GM23248 (cell line): ENCODE measurements around the gene NUBPL. TPM values are rescaled to one million over a fixed set of nuclear protein-coding genes. Genes with fewer than 3 reads are reported as not detected.
"Not testable (repeated sequence)": the region's sequence is repeated elsewhere in the genome, so short reads cannot be mapped to it uniquely, and the experiment has no call there.

Experiments
- DNase-seq: peaks from one replicate; pipeline ENCODE4 v3.0.0-alpha.2; 2015
- H2AFZ ChIP-seq: fragments of 200-600 bp; sonication (generic); 2 replicates; pipeline ENCODE4 v1.6.1; 2016; ENCODE audit warnings: antibody characterized with exemption
- H3F3A ChIP-seq: fragments of 200-600 bp; sonication (generic); 2 replicates; pipeline ENCODE4 v1.6.1; 2016; ENCODE audit warnings: mild to moderate bottlenecking, antibody characterized with exemption, mixed run types; ENCODE audit not compliant: insufficient read depth
- H3K27ac ChIP-seq: fragments of 200-600 bp; sonication (generic); 2 replicates; pipeline ENCODE4 v1.5.1; 2016; ENCODE audit warnings: mild to moderate bottlenecking
- H3K27me3 ChIP-seq: fragments of 200-600 bp; sonication (generic); replicated peaks from 2 replicates; pipeline ENCODE4 v1.6.1; 2016; ENCODE audit warnings: mild to moderate bottlenecking; ENCODE audit not compliant: insufficient read depth
- H3K36me3 ChIP-seq: fragments of 200-600 bp; sonication (generic); 2 replicates; pipeline ENCODE4 v1.6.1; 2016; ENCODE audit warnings: low read depth, mild to moderate bottlenecking
- H3K4me1 ChIP-seq: fragments of 200-600 bp; sonication (generic); 2 replicates; pipeline ENCODE4 v1.6.1; 2016; ENCODE audit warnings: mild to moderate bottlenecking; ENCODE audit not compliant: insufficient read depth
- H3K4me2 ChIP-seq: fragments of 200-600 bp; sonication (generic); one replicate; pipeline ENCODE4 v1.6.1; 2016; ENCODE audit warnings: mild to moderate bottlenecking; ENCODE audit not compliant: unreplicated experiment
- H3K4me3 ChIP-seq: fragments of 200-600 bp; sonication (generic); 2 replicates; pipeline ENCODE4 v1.5.1; 2016; ENCODE audit warnings: mild to moderate bottlenecking
- H3K79me2 ChIP-seq: fragments of 200-600 bp; sonication (generic); 2 replicates; pipeline ENCODE4 v1.6.1; 2016; ENCODE audit warnings: mild to moderate bottlenecking; ENCODE audit not compliant: insufficient read depth
- H3K9ac ChIP-seq: fragments of 200-600 bp; sonication (generic); 2 replicates; pipeline ENCODE4 v1.6.1; 2016; ENCODE audit warnings: mild to moderate bottlenecking
- H3K9me2 ChIP-seq: fragments of 200-600 bp; sonication (generic); 2 replicates; pipeline ENCODE4 v1.6.1; 2016; ENCODE audit warnings: mixed run types, mild to moderate bottlenecking, moderate library complexity; ENCODE audit not compliant: insufficient read depth
- H3K9me3 ChIP-seq: fragments of 200-600 bp; sonication (generic); one replicate; pipeline ENCODE4 v1.6.1; 2017; ENCODE audit warnings: low read depth
- H4K20me1 ChIP-seq: fragments of 200-600 bp; sonication (generic); 2 replicates; pipeline ENCODE4 v1.6.0; 2016; ENCODE audit not compliant: insufficient read depth
- EZH2 ChIP-seq: fragments of 200-600 bp; sonication (generic); IDR thresholded peaks from 2 replicates; pipeline ENCODE4 v1.6.1; 2018; ENCODE audit warnings: antibody characterized with exemption, mild to moderate bottlenecking; ENCODE audit not compliant: insufficient read depth, poor library complexity, severe bottlenecking
- EZH2phosphoT487 ChIP-seq: fragments of 200-600 bp; sonication (generic); IDR thresholded peaks from 2 replicates; pipeline ENCODE4 v1.6.1; 2018; ENCODE audit warnings: antibody characterized with exemption, moderate library complexity, mild to moderate bottlenecking, low read depth; ENCODE audit not compliant: insufficient read depth
- WGBS, 2 experiments: methylation state at CpG; one replicate each; pipeline ENCODE4 v1.1.6; 2015 to 2017; ENCODE audit warnings: low lambda C conversion rate in 2 of 2, low coverage in 1 of 2; ENCODE audit errors: missing lambda C conversion rate in 2 of 2; 5-methylcytosine and 5-hydroxymethylcytosine counted together
- in situ Hi-C: fragments of 300-500 bp; cut with MboI; formaldehyde crosslinking; loops from 2 replicates; pipeline ENCODE4 v1.15.0; 2020
- polyA plus RNA-seq: library from polyadenylated mRNA; unstranded; fragments of >200 nt; fragmentation: Nextera tagmentation; extraction: Ambion mirVana; gene quantifications from 2 replicates; pipeline ENCODE4 v1.2.1, GENCODE V29; 2016
- total RNA-seq: library from RNA; depleted of rRNA; stranded (reverse); fragments of >200 nt; shearing (Covaris generic); gene quantifications from 2 replicates; pipeline ENCODE4 v1.2.3, GENCODE V29; 2014

The NUBPL gene
- total and polyA plus RNA-seq, 2 experiments from 2014 or later, result 9.8 to 11.5 TPM

DNA sequence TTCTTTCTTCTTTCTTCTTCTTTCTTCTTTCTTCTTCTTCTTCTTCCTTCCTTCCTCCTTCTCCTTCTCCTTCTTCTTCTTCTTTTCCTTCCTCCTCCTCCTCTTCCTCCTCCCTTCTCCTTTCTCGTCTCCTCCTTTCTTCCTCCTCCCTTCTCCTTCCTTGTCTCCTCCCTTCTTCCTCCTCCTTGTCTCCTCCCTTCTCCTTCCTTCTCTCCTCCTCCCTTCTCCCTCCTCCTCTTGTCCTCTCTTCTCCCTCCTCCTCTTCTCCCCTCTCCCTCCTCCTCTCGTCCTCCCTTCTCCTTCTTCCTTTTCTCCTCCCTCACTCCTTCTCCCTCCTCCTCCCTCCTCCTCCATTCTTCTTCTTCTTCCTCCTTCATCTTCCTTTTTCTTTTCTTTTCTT, 44.5 kb downstream of the NUBPL start:
- H3K27me3 ChIP-seq, result no peaks in the 10 kb centered on the region
- no peaks in the 10 kb centered on the region for H3K79me2 ChIP-seq
- H3K9ac ChIP-seq, result no peak overlapping the region
- H3K4me2 ChIP-seq, result no peak overlapping the region
- no peaks in the 10 kb centered on the region for H4K20me1 ChIP-seq
- no peak overlapping the region for H3K27ac ChIP-seq
- H3K4me1 ChIP-seq, result no peaks in the 10 kb centered on the region
- H3K4me3 ChIP-seq, result no peak overlapping the region
- no peak for DNase-seq
- no peaks in the 10 kb centered on the region for H3F3A ChIP-seq
- in situ Hi-C loops, result no loop called here
- no peaks in the 10 kb centered on the region for H3K36me3 ChIP-seq
- 85 to 86% methylated on average over 2 of the region's 2 CpGs for WGBS, 2 experiments
- H2AFZ ChIP-seq, result no peak overlapping the region
- H3K9me3 ChIP-seq, result no peaks in the 10 kb centered on the region
- TF ChIP-seq EZH2phosphoT487, result no peak
- TF ChIP-seq EZH2, result no peak
- no peaks in the 10 kb centered on the region for H3K9me2 ChIP-seq

DNA sequence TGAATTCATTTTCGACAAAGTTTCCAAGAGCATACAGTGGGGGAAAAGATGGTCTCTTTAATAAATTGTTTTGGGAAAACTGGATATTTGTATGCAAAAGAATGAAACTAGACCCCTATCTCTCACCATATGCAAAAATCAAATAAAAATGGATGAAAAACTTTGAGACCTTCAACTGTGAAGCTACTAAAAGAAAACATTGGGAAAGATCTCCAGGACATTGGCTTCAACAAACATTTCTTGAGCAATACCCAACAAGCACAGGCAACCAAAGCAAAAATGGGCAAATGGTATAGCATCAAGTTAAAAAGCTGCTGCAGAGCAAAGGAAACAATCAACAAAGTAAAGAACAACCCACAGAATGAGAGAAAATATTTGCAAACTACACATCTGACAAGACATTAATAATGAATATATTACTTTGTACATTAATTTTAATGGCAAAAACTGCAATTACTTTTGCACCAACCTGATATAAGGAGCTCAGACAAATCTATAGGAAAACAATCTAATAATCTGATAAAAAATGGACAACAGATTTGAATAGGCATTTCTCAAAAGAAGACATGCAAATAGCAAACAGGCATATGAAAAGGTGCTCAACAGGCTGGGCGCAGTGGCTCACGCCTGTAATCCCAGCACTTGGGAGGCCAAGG, 50.7 kb downstream of the NUBPL start:
- Histone ChIP-seq H3K27me3 (no peaks in the 10 kb centered on the region), H3K27ac (no peak overlapping the region), H2AFZ (no peak overlapping the region), H3K79me2 (no peaks in the 10 kb centered on the region), H3K9me3 (no peaks in the 10 kb centered on the region), H3K4me2 (no peak overlapping the region), H4K20me1 (no peaks in the 10 kb centered on the region), H3K36me3 (no peaks in the 10 kb centered on the region), H3K4me3 (no peak overlapping the region), H3K4me1 (no peaks in the 10 kb centered on the region), H3F3A (no peaks in the 10 kb centered on the region), H3K9me2 (no peaks in the 10 kb centered on the region), H3K9ac (no peak overlapping the region)
- 92 to 93% methylated on average over 3 of the region's 3 CpGs for WGBS, 2 experiments
- TF ChIP-seq EZH2phosphoT487, result no peak
- no peak for TF ChIP-seq EZH2
- DNase-seq, result no peak
- in situ Hi-C loops, result no loop called here

DNA sequence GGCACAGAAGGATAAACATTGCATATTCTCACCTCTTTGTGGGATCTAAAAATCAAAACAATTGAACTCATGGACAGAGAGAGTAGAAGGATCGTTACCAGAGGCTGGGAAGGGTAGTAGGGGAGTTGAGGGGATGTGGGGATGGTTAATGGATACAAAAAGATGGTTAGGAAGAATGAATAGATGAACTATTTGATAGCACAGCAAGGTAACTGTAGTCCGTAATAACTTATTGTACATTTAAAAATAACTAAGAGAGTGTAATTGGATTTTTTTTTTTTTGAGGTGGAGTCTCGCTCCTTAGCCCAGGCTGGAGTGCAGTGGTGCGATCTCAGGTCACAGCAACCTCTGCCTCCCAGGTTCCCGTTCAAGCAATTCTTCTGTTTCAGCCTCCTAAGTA, 52.0 kb downstream of the NUBPL start:
- in situ Hi-C loops, result no loop called here
- no peaks in the 10 kb centered on the region for H3K79me2 ChIP-seq

DNA sequence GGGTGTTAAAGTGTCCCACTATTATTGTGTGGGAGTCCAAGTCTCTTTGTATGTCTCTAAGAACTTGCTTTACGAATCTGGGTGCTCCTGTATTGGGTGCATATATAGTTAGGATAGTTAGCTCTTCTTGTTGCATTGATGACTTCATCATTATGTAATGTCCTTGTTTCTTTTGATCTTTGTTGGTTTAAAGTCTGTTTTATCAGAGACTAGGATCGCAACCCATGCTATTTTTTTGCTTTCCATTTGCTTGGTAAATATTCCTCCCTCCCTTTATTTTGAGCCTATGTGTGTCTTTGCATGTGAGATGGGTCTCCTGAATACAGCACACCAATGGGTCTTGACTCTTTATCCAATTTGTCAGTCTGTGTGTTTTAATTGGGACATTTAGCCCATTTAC, 57.7 kb downstream of the NUBPL start:
- H3K27ac ChIP-seq, DNase-seq, H3K4me1 ChIP-seq, H3K79me2 ChIP-seq, H3K36me3 ChIP-seq, H3F3A ChIP-seq, H3K9ac ChIP-seq, H3K4me3 ChIP-seq, H4K20me1 ChIP-seq, in situ Hi-C loops, H3K4me2 ChIP-seq, H3K27me3 ChIP-seq, H2AFZ ChIP-seq, H3K9me2 ChIP-seq, H3K9me3 ChIP-seq: not testable (repeated sequence)
- WGBS, 2 experiments, result 64 to 85% methylated on average over 2 of the region's 2 CpGs

More for the DNA sequence above, 52.0 kb downstream of the NUBPL start:
- H3K36me3 ChIP-seq, result no peaks in the 10 kb centered on the region
- H3K4me3 ChIP-seq, result no peak overlapping the region
- no peaks in the 10 kb centered on the region for H3K27me3 ChIP-seq
- H3K27ac ChIP-seq, result no peak overlapping the region
- H3K4me1 ChIP-seq, result no peaks in the 10 kb centered on the region
- WGBS, 2 experiments, result 88 to 94% methylated on average over 5 of the region's 5 CpGs
- H4K20me1 ChIP-seq, result no peaks in the 10 kb centered on the region
- no peak for DNase-seq
- H3K9me2 ChIP-seq, result no peaks in the 10 kb centered on the region
- H3K9me3 ChIP-seq, result no peaks in the 10 kb centered on the region
- TF ChIP-seq EZH2phosphoT487 (no peak), EZH2 (no peak)
- no peaks in the 10 kb centered on the region for H3F3A ChIP-seq
- H3K4me2 ChIP-seq, result no peak overlapping the region
- no peak overlapping the region for H3K9ac ChIP-seq
- no peak overlapping the region for H2AFZ ChIP-seq

DNA sequence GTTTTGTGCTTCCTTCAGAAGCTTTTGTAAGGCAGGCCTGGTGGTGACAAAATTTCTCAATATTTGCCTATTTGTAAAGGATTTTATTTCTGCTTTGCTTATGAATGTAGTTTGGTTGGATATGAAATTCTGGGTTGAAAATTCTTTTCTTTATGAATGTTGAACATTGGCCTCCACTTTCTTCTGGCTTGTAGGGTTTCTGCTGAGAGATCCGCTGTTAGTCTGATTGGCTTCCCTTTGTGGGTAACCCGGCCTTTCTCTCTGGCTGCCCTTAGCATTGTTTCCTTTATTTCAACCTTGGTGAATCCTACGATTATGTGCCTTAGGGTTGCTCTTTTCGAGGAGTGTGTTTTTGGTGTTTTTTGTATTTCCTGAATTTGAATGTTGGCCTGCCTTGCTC, 58.2 kb downstream of the NUBPL start:
- no peak overlapping the region for H3K4me3 ChIP-seq
- TF ChIP-seq EZH2 (no peak), EZH2phosphoT487 (no peak)
- in situ Hi-C loops, result no loop called here
- no peaks in the 10 kb centered on the region for H3K9me2 ChIP-seq
- 86 to 87% methylated on average over 4 of the region's 4 CpGs for WGBS, 2 experiments
- no peaks in the 10 kb centered on the region for H3K9me3 ChIP-seq
- no peak overlapping the region for H2AFZ ChIP-seq
- no peaks in the 10 kb centered on the region for H3K4me1 ChIP-seq
- H4K20me1 ChIP-seq, result no peaks in the 10 kb centered on the region
- no peaks in the 10 kb centered on the region for H3F3A ChIP-seq
- H3K27ac ChIP-seq, result no peak overlapping the region
- no peak overlapping the region for H3K9ac ChIP-seq
- DNase-seq, result no peak
- H3K27me3 ChIP-seq, result no peaks in the 10 kb centered on the region
- no peak overlapping the region for H3K4me2 ChIP-seq
- no peaks in the 10 kb centered on the region for H3K79me2 ChIP-seq
- H3K36me3 ChIP-seq, result no peaks in the 10 kb centered on the region

DNA sequence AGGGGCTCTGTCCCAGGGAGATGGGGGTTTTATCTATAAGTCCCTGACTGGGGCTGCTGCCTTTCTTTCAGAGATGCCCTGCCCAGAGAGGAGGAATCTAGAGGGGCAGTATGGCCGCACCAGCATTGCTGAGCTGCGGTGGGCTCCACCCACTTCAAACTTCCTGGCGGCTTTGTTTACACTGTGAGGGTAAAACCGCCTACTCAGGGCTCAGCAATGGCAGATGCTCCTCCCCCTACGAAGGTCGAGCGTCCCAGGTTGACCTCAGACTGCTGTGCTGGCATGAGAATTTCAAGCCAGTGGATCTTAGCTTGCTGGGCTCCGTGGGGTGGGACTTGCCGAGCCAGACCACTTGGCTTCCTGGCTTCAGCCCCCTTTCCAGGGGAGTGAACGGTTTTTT, 59.7 kb downstream of the NUBPL start:
- DNase-seq, H4K20me1 ChIP-seq, H3K9me2 ChIP-seq, H3K9me3 ChIP-seq, H3K36me3 ChIP-seq, H3K79me2 ChIP-seq, H3K9ac ChIP-seq, H3F3A ChIP-seq, H3K27ac ChIP-seq, H2AFZ ChIP-seq, H3K4me1 ChIP-seq, in situ Hi-C loops, H3K27me3 ChIP-seq, H3K4me3 ChIP-seq, H3K4me2 ChIP-seq: not testable (repeated sequence)
- 80 to 82% methylated on average over 10 of the region's 10 CpGs for WGBS, 2 experiments
